DND-41 (cell line): ENCODE measurements around the gene OSCP1.
A peak's percentile ranks its signal among the peaks of the same experiment; 100 is the strongest.

Experiments used
- ATAC-seq: fragments of 200-7000 bp; cut with Tn5 transposase; 3 replicates; pipeline ENCODE4 v1.9.1; 2021; ENCODE audit warnings: low read depth; ENCODE audit not compliant: insufficient read depth
- DNase-seq: peaks from one replicate; pipeline ENCODE4 v3.0.0-alpha.2; 2020
- H2AFZ ChIP-seq: 2 replicates; pipeline ENCODE4 v1.6.0; 2012; ENCODE audit warnings: low read depth, low read length
- H3K27ac ChIP-seq: 2 replicates; pipeline ENCODE4 v1.5.1; 2012; ENCODE audit warnings: low read length, inconsistent platforms
- H3K27me3 ChIP-seq: fragments of 200-600 bp; sonication (generic); 2 replicates; pipeline ENCODE4 v1.6.0; 2012; ENCODE audit warnings: low read length, mild to moderate bottlenecking, inconsistent platforms; ENCODE audit not compliant: insufficient read depth, poor library complexity
- H3K36me3 ChIP-seq: 2 replicates; pipeline ENCODE4 v1.5.1; 2012; ENCODE audit warnings: low read length, inconsistent platforms; ENCODE audit not compliant: insufficient read depth
- H3K4me1 ChIP-seq: 2 replicates; pipeline ENCODE4 v1.5.1; 2012; ENCODE audit warnings: mild to moderate bottlenecking, low read length; ENCODE audit not compliant: insufficient read depth
- H3K4me2 ChIP-seq: 2 replicates; pipeline ENCODE4 v1.6.0; 2012; ENCODE audit warnings: mild to moderate bottlenecking, moderate library complexity, low read length, inconsistent platforms; ENCODE audit not compliant: insufficient read depth
- H3K4me3 ChIP-seq, 2 experiments: fragments of 200-600 bp in 1 of 2; shearing (Covaris generic) in 1 of 2; 2 replicates each; pipeline ENCODE4 v1.5.1; 2012 to 2016; ENCODE audit warnings: inconsistent platforms in 2 of 2, low read length in 2 of 2, mild to moderate bottlenecking in 2 of 2, low read depth in 1 of 2, moderate library complexity in 1 of 2
- H3K79me2 ChIP-seq: 2 replicates; pipeline ENCODE4 v1.6.0; 2012; ENCODE audit warnings: low read length, inconsistent platforms; ENCODE audit not compliant: insufficient read depth
- H3K9ac ChIP-seq: 2 replicates; pipeline ENCODE4 v1.6.0; 2012; ENCODE audit warnings: low read depth, mild to moderate bottlenecking, inconsistent platforms, low read length, moderate library complexity
- H3K9me3 ChIP-seq: 2 replicates; pipeline ENCODE4 v1.5.1; 2012; ENCODE audit warnings: low read length, moderate library complexity, mild to moderate bottlenecking, inconsistent platforms; ENCODE audit not compliant: insufficient read depth, severe bottlenecking
- H4K20me1 ChIP-seq: 2 replicates; pipeline ENCODE4 v1.6.0; 2012; ENCODE audit warnings: low read length; ENCODE audit not compliant: insufficient read depth
- EZH2 ChIP-seq: IDR thresholded peaks from 3 replicates; pipeline ENCODE4 v1.6.1; 2012; ENCODE audit warnings: borderline replicate concordance, low read depth, mild to moderate bottlenecking, moderate library complexity, low read length, inconsistent platforms; ENCODE audit not compliant: severe bottlenecking
- TF ChIP-seq, protein P1 (sequence below): IDR thresholded peaks from 2 replicates; pipeline ENCODE4 v1.5.1; 2012; ENCODE audit warnings: borderline replicate concordance, low read length, moderate library complexity, mild to moderate bottlenecking; ENCODE audit not compliant: poor library complexity, severe bottlenecking; ENCODE audit errors: extremely low read depth

OSCP1 gene

DNA sequence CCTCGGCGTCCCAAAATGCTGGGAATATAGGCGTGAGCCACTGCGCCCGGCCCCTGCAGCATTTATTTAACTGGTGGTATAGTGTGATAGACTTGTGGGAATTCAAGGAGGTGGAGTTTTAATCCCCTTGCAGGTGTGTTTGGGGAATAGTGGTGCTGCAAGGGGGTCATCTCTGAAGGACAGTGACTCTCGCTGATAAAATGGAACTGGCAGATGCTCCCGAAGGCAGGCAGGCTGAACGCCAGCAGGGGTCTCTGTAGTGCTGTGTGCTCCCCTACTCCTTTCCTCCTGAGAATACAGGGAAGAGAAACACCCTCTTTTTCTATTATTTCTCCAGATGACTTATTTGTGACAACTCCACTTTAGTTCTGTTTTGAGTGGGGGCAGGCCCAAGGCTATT is 4.0 kb downstream of the OSCP1 start:
- Histone ChIP-seq H3K9me3 (no peaks in the 10 kb centered on the region), H3K27me3 (no peaks in the 10 kb centered on the region), H4K20me1 (no peaks in the 10 kb centered on the region), H3K36me3 (no peaks in the 10 kb centered on the region), H2AFZ (no peak overlapping the region), H3K4me3 (no peak overlapping the region), H3K79me2 (peaks cover 4% of the 10 kb centered on the region), H3K27ac (no peak overlapping the region), H3K4me2 (no peak overlapping the region), H3K4me1 (peaks cover 22% of the 10 kb centered on the region), H3K9ac (no peak overlapping the region)
- DNase-seq = no peak
- TF ChIP-seq, protein P1, sequence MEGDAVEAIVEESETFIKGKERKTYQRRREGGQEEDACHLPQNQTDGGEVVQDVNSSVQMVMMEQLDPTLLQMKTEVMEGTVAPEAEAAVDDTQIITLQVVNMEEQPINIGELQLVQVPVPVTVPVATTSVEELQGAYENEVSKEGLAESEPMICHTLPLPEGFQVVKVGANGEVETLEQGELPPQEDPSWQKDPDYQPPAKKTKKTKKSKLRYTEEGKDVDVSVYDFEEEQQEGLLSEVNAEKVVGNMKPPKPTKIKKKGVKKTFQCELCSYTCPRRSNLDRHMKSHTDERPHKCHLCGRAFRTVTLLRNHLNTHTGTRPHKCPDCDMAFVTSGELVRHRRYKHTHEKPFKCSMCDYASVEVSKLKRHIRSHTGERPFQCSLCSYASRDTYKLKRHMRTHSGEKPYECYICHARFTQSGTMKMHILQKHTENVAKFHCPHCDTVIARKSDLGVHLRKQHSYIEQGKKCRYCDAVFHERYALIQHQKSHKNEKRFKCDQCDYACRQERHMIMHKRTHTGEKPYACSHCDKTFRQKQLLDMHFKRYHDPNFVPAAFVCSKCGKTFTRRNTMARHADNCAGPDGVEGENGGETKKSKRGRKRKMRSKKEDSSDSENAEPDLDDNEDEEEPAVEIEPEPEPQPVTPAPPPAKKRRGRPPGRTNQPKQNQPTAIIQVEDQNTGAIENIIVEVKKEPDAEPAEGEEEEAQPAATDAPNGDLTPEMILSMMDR = peak; percentile 49
- no peak for TF ChIP-seq EZH2
- ATAC-seq = no peak

DNA sequence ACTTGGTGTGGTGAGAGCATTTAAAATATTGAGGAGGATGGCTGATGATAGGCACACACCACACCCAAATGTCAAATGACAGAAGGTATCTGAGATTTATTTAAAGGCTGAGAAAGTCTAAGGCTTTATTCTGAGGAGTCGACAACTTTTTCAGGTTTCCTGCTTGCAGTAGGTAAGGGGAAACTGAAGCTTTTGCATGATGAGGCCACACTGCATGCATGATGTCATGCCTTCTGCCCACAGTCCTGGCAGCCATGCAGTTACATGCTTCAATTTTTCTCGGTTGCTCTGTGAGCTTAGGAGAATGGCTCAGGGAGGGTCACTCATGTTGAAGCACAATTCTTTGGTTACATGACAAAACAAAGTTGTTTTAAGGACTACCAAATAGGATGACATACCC is 7.0 kb downstream of the OSCP1 start:
- no peaks in the 10 kb centered on the region for H3K27me3 ChIP-seq
- no peak for DNase-seq

DNA sequence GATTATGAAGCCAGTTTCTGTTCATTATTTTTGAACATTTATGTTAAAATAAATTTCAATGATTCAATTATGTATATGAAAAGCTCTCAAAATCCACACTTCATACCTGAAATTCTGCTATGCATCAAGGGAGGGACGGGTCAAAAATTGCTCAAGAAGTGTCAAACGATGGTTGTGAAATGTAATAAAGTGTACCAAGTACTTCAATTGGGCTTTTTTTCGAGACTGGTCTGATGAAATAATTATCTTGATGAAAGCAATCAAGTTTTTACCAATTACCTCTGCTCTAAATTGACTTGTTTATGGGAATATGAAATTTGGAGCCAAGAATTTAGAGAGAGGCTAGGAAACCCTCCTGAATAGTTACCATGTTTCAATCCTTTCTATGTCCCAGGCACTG is 7.9 kb downstream of the OSCP1 start:
- H3K27ac ChIP-seq = no peak overlapping the region
- H2AFZ ChIP-seq = no peak overlapping the region
- H3K27me3 ChIP-seq = no peaks in the 10 kb centered on the region
- H3K9me3 ChIP-seq = no peaks in the 10 kb centered on the region
- H3K4me1 ChIP-seq = no peaks in the 10 kb centered on the region
- DNase-seq = no peak
- no peak overlapping the region for H3K4me3 ChIP-seq
- no peak overlapping the region for H3K9ac ChIP-seq
- ATAC-seq = no peak
- H3K4me2 ChIP-seq = no peak overlapping the region
- no peaks in the 10 kb centered on the region for H3K79me2 ChIP-seq
- no peaks in the 10 kb centered on the region; the same call in 1 of the 2 replicates for H3K36me3 ChIP-seq
- TF ChIP-seq EZH2 = no peak
- TF ChIP-seq, protein P1 = no peak
- no peaks in the 10 kb centered on the region for H4K20me1 ChIP-seq

More for the DNA sequence above, 7.0 kb downstream of the OSCP1 start:
- H3K79me2 ChIP-seq = no peaks in the 10 kb centered on the region
- ATAC-seq = no peak
- H4K20me1 ChIP-seq = no peaks in the 10 kb centered on the region
- no peaks in the 10 kb centered on the region for H3K36me3 ChIP-seq
- no peak overlapping the region for H3K27ac ChIP-seq
- H3K4me1 ChIP-seq = no peaks in the 10 kb centered on the region
- TF ChIP-seq, protein P1 = no peak
- TF ChIP-seq EZH2 = no peak
- no peak overlapping the region for H3K9ac ChIP-seq
- no peak overlapping the region for H3K4me2 ChIP-seq
- no peaks in the 10 kb centered on the region for H3K9me3 ChIP-seq
- H3K4me3 ChIP-seq = no peak overlapping the region
- no peak overlapping the region for H2AFZ ChIP-seq

DNA sequence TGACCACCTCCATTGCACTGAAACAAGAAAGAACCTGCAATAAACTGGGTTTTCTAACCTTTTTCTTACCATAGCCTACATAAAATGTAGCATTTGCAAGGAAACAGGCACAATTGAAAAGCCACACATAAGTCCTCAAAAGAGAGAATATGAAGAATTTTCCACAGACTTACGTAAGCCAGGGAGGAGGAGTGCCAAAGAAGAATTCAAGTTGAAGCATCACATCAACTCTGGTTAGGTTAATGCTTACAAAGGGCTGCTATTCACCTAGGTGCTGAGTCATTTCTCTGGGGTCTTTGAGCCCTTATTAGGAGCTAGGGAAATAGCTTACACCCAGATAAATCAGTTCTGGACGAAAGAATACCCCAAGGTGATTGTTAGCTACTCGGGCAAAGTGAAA is 9.6 kb downstream of the OSCP1 start:
- Histone ChIP-seq H4K20me1 (no peaks in the 10 kb centered on the region), H3K4me1 (no peaks in the 10 kb centered on the region), H3K36me3 (no peaks in the 10 kb centered on the region; the same call in 1 of the 2 replicates), H3K79me2 (no peaks in the 10 kb centered on the region), H3K27ac (no peak overlapping the region), H3K9ac (no peak overlapping the region), H3K9me3 (no peaks in the 10 kb centered on the region), H3K4me2 (no peak overlapping the region), H3K4me3 (no peak overlapping the region), H3K27me3 (no peaks in the 10 kb centered on the region), H2AFZ (no peak overlapping the region)
- DNase-seq (no peak), ATAC-seq (no peak)
- TF ChIP-seq, protein P1 = no peak
- no peak for TF ChIP-seq EZH2
